HCT116 (cell line): ENCODE measurements around the gene MALT1. TPM values are rescaled to one million over a fixed set of nuclear protein-coding genes. Genes with fewer than 3 reads are reported as not detected.

ENCODE experiments used
- ATAC-seq: fragments of 200-7000 bp; cut with Tn5 transposase; 2 replicates; pipeline ENCODE4 v1.9.1; 2020; ENCODE audit warnings: mild to moderate bottlenecking, moderate library complexity
- BruUV-seq: library from RNA; stranded (reverse); fragments of 400-500 nt; replicated peaks from 2 replicates; lab custom pipeline; 2021; lab: Mats Ljungman, UMichigan
- CTCF ChIA-PET: fragments of 300-600 bp; sonication (Branson Sonifier 250); formaldehyde crosslinking; loops from one replicate; lab custom pipeline; 2021; ENCODE audit warnings: antibody characterized with exemption; lab: Charles Lee
- POLR2A ChIA-PET: fragments of 300-600, 350-600 bp; sonication (Branson Sonifier 250); formaldehyde crosslinking; loops from one replicate; lab custom pipeline; 2021; ENCODE audit warnings: antibody characterized with exemption; lab: Charles Lee
- RAD21 ChIA-PET, 2 experiments: fragments of 300-600 bp; sonication (Branson Sonifier 250); formaldehyde crosslinking; loops; one replicate each; lab custom pipeline; 2023; ENCODE audit warnings: low total read pairs in 2 of 2; ENCODE audit not compliant: uncharacterized antibody in 2 of 2, unreplicated experiment in 2 of 2, low non-redundant PET in 1 of 2; lab: Charles Lee
- DNase-seq: peaks from one replicate; pipeline ENCODE4 v3.0.0-alpha.2; 2010; ENCODE audit warnings: low read depth, low spot score
- H2AFZ ChIP-seq: fragments of 200-600 bp; shearing (Covaris generic), sonication (generic); 2 replicates; pipeline ENCODE4 v1.6.1; 2017; ENCODE audit warnings: low read depth, mixed run types, mixed read lengths, antibody characterized with exemption, low read length; ENCODE audit not compliant: poor library complexity, severe bottlenecking
- H3K27ac ChIP-seq: 2 replicates; pipeline ENCODE4 v1.5.1; 2012; ENCODE audit warnings: low read depth, low read length
- H3K27me3 ChIP-seq: fragments of 200-600 bp; sonication (generic); 2 replicates; pipeline ENCODE4 v1.6.1; 2016; ENCODE audit warnings: mixed run types, low read length, mixed read lengths; ENCODE audit not compliant: insufficient read depth
- H3K36me3 ChIP-seq, 2 experiments: fragments of 200-500 bp in 1 of 2; fragments of 200-600 bp in 1 of 2; sonication (Bioruptor generic) in 1 of 2; sonication (generic) in 1 of 2; 2 replicates each; pipeline versions ENCODE4 v1.5.1 to v1.6.1; 2014 to 2016; ENCODE audit warnings: low read length in 2 of 2, inconsistent platforms in 1 of 2, mixed read lengths in 1 of 2, mixed run types in 1 of 2; ENCODE audit not compliant: insufficient read depth in 2 of 2, control insufficient read depth in 1 of 2
- H3K4me1 ChIP-seq, 2 experiments: fragments of 200-600 bp in 1 of 2; sonication (generic) in 1 of 2; 2 replicates each; pipeline versions ENCODE4 v1.5.1 to v1.6.1; 2012 to 2017; ENCODE audit warnings: low read length in 2 of 2, inconsistent platforms in 1 of 2, mild to moderate bottlenecking in 1 of 2, mixed read lengths in 1 of 2, mixed run types in 1 of 2, moderate library complexity in 1 of 2; ENCODE audit not compliant: insufficient read depth in 2 of 2, control insufficient read depth in 1 of 2
- H3K4me2 ChIP-seq: fragments of 200-600 bp; sonication (generic); 2 replicates; pipeline ENCODE4 v1.6.1; 2017; ENCODE audit warnings: mixed run types, low read length, mixed read lengths
- H3K4me3 ChIP-seq, 2 experiments: fragments of 200-600 bp in 1 of 2; sonication (generic) in 1 of 2; replicated peaks in 1 of 2; 2 replicates each; pipeline ENCODE4 v1.5.1; 2011 to 2016; ENCODE audit warnings: low read length in 2 of 2, control low read depth in 1 of 2, low read depth in 1 of 2, mild to moderate bottlenecking in 1 of 2, mixed read lengths in 1 of 2, mixed run types in 1 of 2
- H3K79me2 ChIP-seq: fragments of 200-600 bp; sonication (generic); 2 replicates; pipeline ENCODE4 v1.6.1; 2017; ENCODE audit warnings: mild to moderate bottlenecking, mixed run types, low read length, moderate library complexity, mixed read lengths; ENCODE audit not compliant: insufficient read depth
- H3K9ac ChIP-seq: fragments of 200-600 bp; sonication (generic); 2 replicates; pipeline ENCODE4 v1.6.1; 2016; ENCODE audit warnings: low read length, mixed read lengths
- H3K9me2 ChIP-seq: fragments of 200-600 bp; sonication (generic), shearing (Covaris generic); 2 replicates; pipeline ENCODE4 v1.6.1; 2017; ENCODE audit warnings: mixed run types, mild to moderate bottlenecking, moderate library complexity; ENCODE audit not compliant: insufficient read depth
- H3K9me3 ChIP-seq, 2 experiments: fragments of 200-500 bp in 1 of 2; fragments of 200-600 bp in 1 of 2; sonication (Bioruptor generic) in 1 of 2; sonication (generic) in 1 of 2; 2 replicates each; pipeline ENCODE4 v1.6.1; 2014 to 2017; ENCODE audit warnings: low read length in 2 of 2, mixed read lengths in 2 of 2, inconsistent platforms in 1 of 2, low read depth in 1 of 2, mild to moderate bottlenecking in 1 of 2, mixed run types in 1 of 2, moderate library complexity in 1 of 2; ENCODE audit not compliant: control insufficient read depth in 1 of 2, insufficient read depth in 1 of 2
- H4K20me1 ChIP-seq: fragments of 200-600 bp; sonication (generic), shearing (Covaris generic); 2 replicates; pipeline ENCODE4 v1.6.1; 2017; ENCODE audit warnings: mixed run types, mild to moderate bottlenecking, moderate library complexity; ENCODE audit not compliant: insufficient read depth
- CBX3 ChIP-seq: IDR thresholded peaks from 2 replicates; pipeline ENCODE4 v1.6.1; 2012; ENCODE audit warnings: low read depth
- ELF1 ChIP-seq: IDR thresholded peaks from 2 replicates; pipeline ENCODE4 v1.6.1; 2012; ENCODE audit warnings: low read depth, borderline replicate concordance
- EZH2 ChIP-seq: fragments of 200-600 bp; sonication (generic); IDR thresholded peaks from 2 replicates; pipeline ENCODE4 v1.6.1; 2017; ENCODE audit warnings: antibody characterized with exemption, mixed run types
- FOSL1 ChIP-seq: IDR thresholded peaks from 2 replicates; pipeline ENCODE4 v1.6.1; 2012; ENCODE audit warnings: low read depth
- JUND ChIP-seq: IDR thresholded peaks from 2 replicates; pipeline ENCODE4 v1.6.1; 2012
- POLR2A ChIP-seq: IDR thresholded peaks from 2 replicates; pipeline ENCODE4 v1.7.0; 2011; ENCODE audit warnings: borderline replicate concordance; ENCODE audit not compliant: insufficient read depth, insufficient read length; ENCODE audit errors: extremely low read depth
- POLR2AphosphoS5 ChIP-seq: IDR thresholded peaks from 2 replicates; pipeline ENCODE4 v1.6.1; 2011; ENCODE audit warnings: mild to moderate bottlenecking, low read depth, low read length, moderate library complexity
- SP1 ChIP-seq: IDR thresholded peaks from 2 replicates; pipeline ENCODE4 v1.6.1; 2012; ENCODE audit warnings: low read depth
- TCF7L2 ChIP-seq: IDR thresholded peaks from 2 replicates; pipeline ENCODE4 v1.7.0; 2011; ENCODE audit warnings: borderline replicate concordance, inconsistent platforms; ENCODE audit not compliant: insufficient read depth, insufficient read length; ENCODE audit errors: extremely low read depth
- YY1 ChIP-seq: IDR thresholded peaks from 2 replicates; pipeline ENCODE4 v1.6.1; 2011; ENCODE audit warnings: low read length, low read depth, moderate library complexity, mild to moderate bottlenecking; ENCODE audit not compliant: insufficient replicate concordance; ENCODE audit errors: extremely low read depth
- ZFX ChIP-seq: fragments of 450-650 bp; IDR thresholded peaks from 2 replicates; pipeline ENCODE4 v1.6.1; 2017
- intact Hi-C: fragments of 100-400 bp; cut with micrococcal nuclease; formaldehyde crosslinking; loops from 2 replicates; pipeline ENCODE4 v1.10.0; 2022
- total RNA-seq: library from RNA; stranded (reverse); gene quantifications from one replicate; pipeline ENCODE4 v1.2.1, GENCODE V29; 2021; ENCODE audit not compliant: unreplicated experiment
- TF ChIP-seq, protein P1 (sequence below): IDR thresholded peaks from 2 replicates; pipeline ENCODE4 v1.6.1; 2012
- TF ChIP-seq, protein P2 (sequence below): IDR thresholded peaks from 2 replicates; pipeline ENCODE4 v1.6.1; 2012; ENCODE audit warnings: low read depth
- TF ChIP-seq, protein P3 (sequence below): IDR thresholded peaks from 2 replicates; pipeline ENCODE4 v1.6.1; 2011; ENCODE audit warnings: mild to moderate bottlenecking, low read length, moderate library complexity; ENCODE audit not compliant: insufficient replicate concordance; ENCODE audit errors: extremely low read depth

MALT1 gene
- total RNA-seq, 1 experiment from 2014 or later: 41.1 TPM

DNA sequence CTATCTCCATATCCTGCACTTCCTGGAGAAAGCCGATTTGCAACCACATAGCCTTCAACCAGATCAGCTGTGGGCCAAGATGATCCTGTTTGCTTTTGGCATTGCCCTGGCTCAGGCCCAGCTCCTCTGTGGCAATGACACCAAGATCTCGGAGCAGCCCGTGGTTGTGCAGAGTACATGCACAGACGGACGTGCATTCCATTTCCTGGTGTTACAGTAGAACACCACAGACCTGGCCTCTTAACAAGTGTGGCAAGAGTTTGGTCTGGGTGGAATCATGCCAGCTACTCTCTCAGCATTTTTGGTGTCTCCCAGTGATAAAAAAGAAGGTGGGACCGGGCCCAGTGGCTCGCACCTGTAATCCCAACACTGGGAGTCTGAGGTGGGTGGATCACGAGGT, 20.0 kb downstream of the MALT1 start:
- POLR2A ChIA-PET: no interaction called here
- ATAC-seq (no peak), DNase-seq (no peak)
- no peaks in the 10 kb centered on the region for H3K27me3 ChIP-seq
- no peak for TF ChIP-seq YY1
- TF ChIP-seq ELF1: no peak
- TF ChIP-seq ZFX: no peak
- TF ChIP-seq, protein P1, sequence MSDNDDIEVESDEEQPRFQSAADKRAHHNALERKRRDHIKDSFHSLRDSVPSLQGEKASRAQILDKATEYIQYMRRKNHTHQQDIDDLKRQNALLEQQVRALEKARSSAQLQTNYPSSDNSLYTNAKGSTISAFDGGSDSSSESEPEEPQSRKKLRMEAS: no peak
- TF ChIP-seq SP1: no peak
- no peak for TF ChIP-seq CBX3
- TF ChIP-seq, protein P2, sequence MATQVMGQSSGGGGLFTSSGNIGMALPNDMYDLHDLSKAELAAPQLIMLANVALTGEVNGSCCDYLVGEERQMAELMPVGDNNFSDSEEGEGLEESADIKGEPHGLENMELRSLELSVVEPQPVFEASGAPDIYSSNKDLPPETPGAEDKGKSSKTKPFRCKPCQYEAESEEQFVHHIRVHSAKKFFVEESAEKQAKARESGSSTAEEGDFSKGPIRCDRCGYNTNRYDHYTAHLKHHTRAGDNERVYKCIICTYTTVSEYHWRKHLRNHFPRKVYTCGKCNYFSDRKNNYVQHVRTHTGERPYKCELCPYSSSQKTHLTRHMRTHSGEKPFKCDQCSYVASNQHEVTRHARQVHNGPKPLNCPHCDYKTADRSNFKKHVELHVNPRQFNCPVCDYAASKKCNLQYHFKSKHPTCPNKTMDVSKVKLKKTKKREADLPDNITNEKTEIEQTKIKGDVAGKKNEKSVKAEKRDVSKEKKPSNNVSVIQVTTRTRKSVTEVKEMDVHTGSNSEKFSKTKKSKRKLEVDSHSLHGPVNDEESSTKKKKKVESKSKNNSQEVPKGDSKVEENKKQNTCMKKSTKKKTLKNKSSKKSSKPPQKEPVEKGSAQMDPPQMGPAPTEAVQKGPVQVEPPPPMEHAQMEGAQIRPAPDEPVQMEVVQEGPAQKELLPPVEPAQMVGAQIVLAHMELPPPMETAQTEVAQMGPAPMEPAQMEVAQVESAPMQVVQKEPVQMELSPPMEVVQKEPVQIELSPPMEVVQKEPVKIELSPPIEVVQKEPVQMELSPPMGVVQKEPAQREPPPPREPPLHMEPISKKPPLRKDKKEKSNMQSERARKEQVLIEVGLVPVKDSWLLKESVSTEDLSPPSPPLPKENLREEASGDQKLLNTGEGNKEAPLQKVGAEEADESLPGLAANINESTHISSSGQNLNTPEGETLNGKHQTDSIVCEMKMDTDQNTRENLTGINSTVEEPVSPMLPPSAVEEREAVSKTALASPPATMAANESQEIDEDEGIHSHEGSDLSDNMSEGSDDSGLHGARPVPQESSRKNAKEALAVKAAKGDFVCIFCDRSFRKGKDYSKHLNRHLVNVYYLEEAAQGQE: no peak
- TF ChIP-seq JUND: no peak
- TF ChIP-seq FOSL1: no peak
- TF ChIP-seq, protein P3, sequence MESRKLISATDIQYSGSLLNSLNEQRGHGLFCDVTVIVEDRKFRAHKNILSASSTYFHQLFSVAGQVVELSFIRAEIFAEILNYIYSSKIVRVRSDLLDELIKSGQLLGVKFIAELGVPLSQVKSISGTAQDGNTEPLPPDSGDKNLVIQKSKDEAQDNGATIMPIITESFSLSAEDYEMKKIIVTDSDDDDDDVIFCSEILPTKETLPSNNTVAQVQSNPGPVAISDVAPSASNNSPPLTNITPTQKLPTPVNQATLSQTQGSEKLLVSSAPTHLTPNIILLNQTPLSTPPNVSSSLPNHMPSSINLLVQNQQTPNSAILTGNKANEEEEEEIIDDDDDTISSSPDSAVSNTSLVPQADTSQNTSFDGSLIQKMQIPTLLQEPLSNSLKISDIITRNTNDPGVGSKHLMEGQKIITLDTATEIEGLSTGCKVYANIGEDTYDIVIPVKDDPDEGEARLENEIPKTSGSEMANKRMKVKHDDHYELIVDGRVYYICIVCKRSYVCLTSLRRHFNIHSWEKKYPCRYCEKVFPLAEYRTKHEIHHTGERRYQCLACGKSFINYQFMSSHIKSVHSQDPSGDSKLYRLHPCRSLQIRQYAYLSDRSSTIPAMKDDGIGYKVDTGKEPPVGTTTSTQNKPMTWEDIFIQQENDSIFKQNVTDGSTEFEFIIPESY: no peak
- no peak for TF ChIP-seq TCF7L2
- no peak for TF ChIP-seq POLR2AphosphoS5
- no peak for TF ChIP-seq EZH2
- no peak for TF ChIP-seq POLR2A
- TF ChIP-seq, all 23 proteins: peak for 0
- H4K20me1 ChIP-seq: no peaks in the 10 kb centered on the region
- intact Hi-C loops: no loop called here
- H3K27ac ChIP-seq: no peak overlapping the region
- H3K4me1 ChIP-seq: no peaks in the 10 kb centered on the region
- no peaks in the 10 kb centered on the region for H3K9me2 ChIP-seq
- H3K79me2 ChIP-seq: peaks cover 91% of the 10 kb centered on the region
- H3K4me3 ChIP-seq: no peak overlapping the region
- CTCF ChIA-PET: no interaction called here
- no TSS peak for BruUV-seq
- RAD21 ChIA-PET: no interaction called here
- H3K9ac ChIP-seq: no peak overlapping the region
- no peaks in the 10 kb centered on the region for H3K9me3 ChIP-seq
- H3K4me2 ChIP-seq: no peak overlapping the region
- H2AFZ ChIP-seq: no peak overlapping the region
- H3K36me3 ChIP-seq: peaks cover 4 to 36% of the 10 kb centered on the region in 2 experiments; a peak in 2 of 4 replicates
